HepG2 (cell line): Measurements from ENCODE around the gene TMEM266. TPM values are rescaled to one million over a fixed set of nuclear protein-coding genes. Genes with fewer than 3 reads are reported as not detected.
A peak's percentile ranks its signal among the peaks of the same experiment; 100 is the strongest.

Experiments used
- ATAC-seq: fragments of 200-7000 bp; cut with Tn5 transposase; 3 replicates; pipeline ENCODE4 v1.9.1; 2020; ENCODE audit warnings: mild to moderate bottlenecking, moderate library complexity
- BruUV-seq: library from RNA; stranded (reverse); fragments of 400-500 nt; replicated peaks from 2 replicates; lab custom pipeline; 2021; lab: Mats Ljungman, UMichigan
- CTCF ChIA-PET: fragments of 300-600 bp; formaldehyde crosslinking; extraction: SDS; loops from one replicate; lab custom pipeline; 2021; ENCODE audit warnings: low total read pairs, inconsistent platforms, low intra/inter-chr PET ratio; lab: Yijun Ruan, JAX
- POLR2A ChIA-PET: fragments of 350-600 bp; sonication (Branson Sonifier 250); formaldehyde crosslinking; loops from one replicate; lab custom pipeline; 2020; ENCODE audit warnings: antibody characterized with exemption, inconsistent platforms; lab: Yijun Ruan, JAX
- DNase-seq: peaks from one replicate; pipeline ENCODE4 v3.0.0-alpha.2; 2015; ENCODE audit warnings: low spot score
- FAIRE-seq: peaks from 3 replicates; lab custom pipeline; 2011; peaks lifted over from hg19 to GRCh38; lab: Jason Lieb, UNC
- H2AFZ ChIP-seq: one replicate; pipeline ENCODE4 v1.6.1; 2011; ENCODE audit warnings: low read length, inconsistent platforms
- H3K27ac ChIP-seq: fragments of 300-600 bp; 3 replicates; pipeline ENCODE4 v1.8.0; 2011; ENCODE audit warnings: mixed run types, mild to moderate bottlenecking, mixed read lengths, low read length, inconsistent platforms; ENCODE audit not compliant: insufficient read depth; ENCODE audit errors: extremely low read length
- H3K27me3 ChIP-seq, 2 experiments: fragments of 200-600 bp in 1 of 2; 2 replicates in 1 of 2; 3 replicates in 1 of 2; pipeline versions ENCODE4 v1.6.0 to v1.8.0; 2011; ENCODE audit warnings: low read length in 2 of 2, mild to moderate bottlenecking in 2 of 2, moderate library complexity in 2 of 2, inconsistent platforms in 1 of 2; ENCODE audit not compliant: insufficient read depth in 2 of 2, control insufficient read depth in 1 of 2
- H3K36me3 ChIP-seq, 2 experiments: fragments of 200-600 bp in 1 of 2; replicated peaks in 1 of 2; 2 replicates in 1 of 2; 3 replicates in 1 of 2; pipeline versions ENCODE4 v1.5.1 to v1.8.0; 2011; ENCODE audit warnings: low read length in 2 of 2, inconsistent platforms in 1 of 2; ENCODE audit not compliant: insufficient read depth in 2 of 2, control insufficient read depth in 1 of 2
- H3K4me1 ChIP-seq: 2 replicates; pipeline ENCODE4 v1.5.1; 2012; ENCODE audit warnings: low read length, inconsistent platforms; ENCODE audit not compliant: insufficient read depth
- H3K4me2 ChIP-seq: 2 replicates; pipeline ENCODE4 v1.6.0; 2011; ENCODE audit warnings: low read depth, low read length, inconsistent platforms
- H3K4me3 ChIP-seq, 3 experiments: fragments of 200-600 bp in 1 of 3; sonication (generic), shearing (Covaris generic) in 1 of 3; replicated peaks in 1 of 3; 2 replicates each; pipeline ENCODE4 v1.5.1; 2011 to 2016; ENCODE audit warnings: low read length in 3 of 3, inconsistent platforms in 2 of 3, low read depth in 2 of 3, mild to moderate bottlenecking in 2 of 3, control low read depth in 1 of 3, mixed read lengths in 1 of 3; ENCODE audit not compliant: insufficient read depth in 1 of 3
- H3K79me2 ChIP-seq: one replicate; pipeline ENCODE4 v1.6.1; 2011; ENCODE audit warnings: low read length, inconsistent platforms; ENCODE audit not compliant: insufficient read depth
- H3K9ac ChIP-seq: 2 replicates; pipeline ENCODE4 v1.6.0; 2011; ENCODE audit warnings: mild to moderate bottlenecking, low read depth, low read length, inconsistent platforms; ENCODE audit not compliant: insufficient read depth
- H3K9me3 ChIP-seq: 2 replicates; pipeline ENCODE4 v1.5.1; 2012; ENCODE audit warnings: mild to moderate bottlenecking, low read length
- H4K20me1 ChIP-seq: 2 replicates; pipeline ENCODE4 v1.6.0; 2011; ENCODE audit warnings: inconsistent platforms, mild to moderate bottlenecking, low read length, moderate library complexity; ENCODE audit not compliant: insufficient read depth
- AGO2 ChIP-seq: fragments of 200-400 bp; formaldehyde crosslinking; optimal IDR thresholded peaks from 2 replicates; pipeline ENCODE3; 2017; ENCODE audit warnings: mild to moderate bottlenecking, low read depth, low read length, moderate library complexity
- CBX2 ChIP-seq, 2 experiments: fragments of 200-600 bp in 1 of 2; sonication (generic); formaldehyde crosslinking in 1 of 2; IDR thresholded peaks; 2 replicates each; pipeline versions ENCODE4 v1.7.0 to v1.8.1; 2018 to 2022; ENCODE audit warnings: low read depth in 2 of 2, low read length in 1 of 2, mild to moderate bottlenecking in 1 of 2, missing genetic modification reagents in 1 of 2
- KLF9 ChIP-seq: IDR thresholded peaks from 2 replicates; pipeline ENCODE4 v1.6.1; 2016; ENCODE audit warnings: low read depth
- ZIK1 ChIP-seq: sonication (generic); formaldehyde crosslinking; IDR thresholded peaks from 2 replicates; pipeline ENCODE4 v1.5.0; 2020; ENCODE audit warnings: mild to moderate bottlenecking, low read depth, missing genetic modification reagents, borderline replicate concordance
- ZNF576 ChIP-seq: sonication (generic); formaldehyde crosslinking; IDR thresholded peaks from 2 replicates; pipeline ENCODE4 v1.4.0; 2020; ENCODE audit warnings: mild to moderate bottlenecking, missing genetic modification reagents
- ZNF629 ChIP-seq: sonication (generic); formaldehyde crosslinking; conservative IDR thresholded peaks from 2 replicates; pipeline ENCODE4 v1.5.0; 2020; ENCODE audit warnings: missing genetic modification reagents
- WGBS: methylation state at CpG from one replicate; pipeline ENCODE4 v1.1.6; 2017; ENCODE audit warnings: low lambda C conversion rate; 5-methylcytosine and 5-hydroxymethylcytosine counted together
- in situ Hi-C: cut with HindIII; loops from 2 replicates; pipeline ENCODE4 v1.10.0; 2017; ENCODE audit warnings: low pct_unique_long_range_greater_than_20kb; ENCODE audit not compliant: extremely low pct_ligation_motif_present
- intact Hi-C: fragments of 100-400 bp; cut with micrococcal nuclease; formaldehyde crosslinking; loops from one replicate; pipeline ENCODE4 v1.10.0; 2022; ENCODE audit not compliant: unreplicated experiment
- polyA plus RNA-seq, 8 experiments: library from polyadenylated mRNA; depleted of rRNA in 3 of 8; stranded (reverse) in 7 of 8; unstranded in 1 of 8; fragments of >200 nt; fragmentation: Illumina TruSeq in 4 of 8; extraction: Trizol in 4 of 8; gene quantifications; 2 replicates each; pipeline versions ENCODE4 v1.2.1 to v1.2.3, GENCODE V29; 2011 to 2016; ENCODE audit warnings: low read depth in 4 of 8, missing spikeins in 1 of 8, mixed read lengths in 1 of 8; ENCODE audit not compliant: insufficient read depth in 1 of 8
- total RNA-seq, 5 experiments: library from RNA; depleted of rRNA; stranded (reverse); fragments of >200 nt; fragmentation: Illumina TruSeq; extraction: Trizol; gene quantifications; 2 replicates each; pipeline ENCODE4 v1.2.3, GENCODE V29; 2016; ENCODE audit warnings: low read depth in 1 of 5

TMEM266 gene
- total and polyA plus RNA-seq, 2 of the 13 experiments (the other 11 are each of a cell fraction or from before 2014, with no cell fraction given): 0.04 TPM; not detected in 1

- no peaks in the 10 kb centered on the region for H3K36me3 ChIP-seq
- WGBS: 94% methylated on average over 21 of the region's 55 CpGs
- peak overlapping the region; percentile 75 for H3K4me2 ChIP-seq
- H3K27me3 ChIP-seq: peaks cover 1 to 10% of the 10 kb centered on the region in 2 experiments; a peak in 4 of 5 replicates
- no peak for DNase-seq
- H2AFZ ChIP-seq: no peak overlapping the region
- H3K4me3 ChIP-seq: peak overlapping the region in 1 of 3 experiments; percentile 51; a peak in 1 of 6 replicates
- no peaks in the 10 kb centered on the region for H3K79me2 ChIP-seq
- no peaks in the 10 kb centered on the region for H4K20me1 ChIP-seq
- BruUV-seq: no TSS peak
- H3K9ac ChIP-seq: peak overlapping the region; percentile 42; the same call in 1 of the 2 replicates
- no peak overlapping the region for H3K27ac ChIP-seq
- no peak for ATAC-seq
- peaks cover 49% of the 10 kb centered on the region for H3K4me1 ChIP-seq
- no peaks in the 10 kb centered on the region for H3K9me3 ChIP-seq
- in situ Hi-C loops: loop anchor here (5.0 to 10.0 kb wide), 2 partner anchors 141 to 673 kb away; no protein-coding TSS in a partner anchor
- CTCF ChIA-PET: interaction anchor here (0.8 to 1.9 kb wide), 2 partner anchors 93 to 137 kb away, joined by 3 to 8 read pairs; no protein-coding TSS in a partner anchor
- TF ChIP-seq AGO2 (peak; percentile 38), CBX2 (IDR thresholded peaks at IDR 0.05; ENCODE audit: low read depth, low read length) (no peak), CBX2 (CRISPR knock-in tag; IDR thresholded peaks at IDR 0.05; ENCODE audit: low read depth) (no peak)
- TF ChIP-seq, all 625 proteins: peak for 1
- intact Hi-C loops: loop anchor here (5.0 to 10.0 kb wide), 2 partner anchors 93 to 141 kb away; no protein-coding TSS in a partner anchor
- FAIRE-seq: no peak
- POLR2A ChIA-PET: interaction anchor here (1.5 kb wide), 1 partner anchor 145 kb away, joined by 5 read pairs; the partner anchor contains the start of gene ISL2
Measured at GRCh38 chr15:76191539-76192244, 131.9 kb downstream of the TMEM266 start.

DNA sequence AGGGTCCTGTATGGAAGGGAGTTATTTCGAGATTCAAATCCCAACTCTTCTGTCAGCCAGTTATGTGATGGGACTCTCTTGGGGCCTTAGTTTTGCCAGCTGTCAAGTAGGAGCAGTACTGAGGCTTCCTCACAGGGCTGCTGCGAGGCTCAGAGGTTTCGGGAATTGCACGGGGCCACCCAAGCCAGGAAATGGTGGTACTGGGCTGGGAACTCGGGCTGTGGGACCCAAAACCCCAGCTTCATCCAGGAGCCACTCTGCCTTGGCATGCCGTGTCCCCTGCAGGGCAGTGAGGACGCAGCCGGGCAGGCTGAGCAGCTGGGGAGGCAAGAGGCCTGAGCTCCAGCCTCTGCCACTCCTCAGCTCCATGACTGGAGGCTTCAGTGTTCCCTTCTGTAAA is 132.9 kb downstream of the TMEM266 start:
- BruUV-seq: no TSS peak
- H3K36me3 ChIP-seq: no peaks in the 10 kb centered on the region
- CTCF ChIA-PET: no interaction called here
- TF ChIP-seq KLF9 (CRISPR knock-in tag) (no peak), ZIK1 (CRISPR knock-in tag) (no peak), ZNF576 (CRISPR knock-in tag) (no peak), ZNF629 (CRISPR knock-in tag) (peak; percentile 71)
- in situ Hi-C loops: loop anchor here (5.0 to 10.0 kb wide), 2 partner anchors 140 to 672 kb away; no protein-coding TSS in a partner anchor
- POLR2A ChIA-PET: no interaction called here
- FAIRE-seq (no peak), ATAC-seq (no peak), DNase-seq (no peak)
- H3K27ac ChIP-seq: no peak overlapping the region
- H3K9ac ChIP-seq: no peak overlapping the region
- no peak overlapping the region for H2AFZ ChIP-seq
- H3K4me1 ChIP-seq: peaks cover 57% of the 10 kb centered on the region
- H3K27me3 ChIP-seq: peaks cover 1 to 10% of the 10 kb centered on the region in 2 experiments; a peak in 4 of 5 replicates
- WGBS: 20% methylated on average over 1 of the region's 8 CpGs
- intact Hi-C loops: loop anchor here (5.0 to 10.0 kb wide), 2 partner anchors 92 to 140 kb away; no protein-coding TSS in a partner anchor
- no peaks in the 10 kb centered on the region for H3K9me3 ChIP-seq
- H4K20me1 ChIP-seq: no peaks in the 10 kb centered on the region
- no peaks in the 10 kb centered on the region for H3K79me2 ChIP-seq
- H3K4me3 ChIP-seq: no peak overlapping the region
- H3K4me2 ChIP-seq: no peak overlapping the region
